Measurements from ENCODE around the gene SIAH2. TPM values are rescaled to one million over a fixed set of nuclear protein-coding genes. Genes with fewer than 3 reads are reported as not detected.

The SIAH2 gene, protein sequence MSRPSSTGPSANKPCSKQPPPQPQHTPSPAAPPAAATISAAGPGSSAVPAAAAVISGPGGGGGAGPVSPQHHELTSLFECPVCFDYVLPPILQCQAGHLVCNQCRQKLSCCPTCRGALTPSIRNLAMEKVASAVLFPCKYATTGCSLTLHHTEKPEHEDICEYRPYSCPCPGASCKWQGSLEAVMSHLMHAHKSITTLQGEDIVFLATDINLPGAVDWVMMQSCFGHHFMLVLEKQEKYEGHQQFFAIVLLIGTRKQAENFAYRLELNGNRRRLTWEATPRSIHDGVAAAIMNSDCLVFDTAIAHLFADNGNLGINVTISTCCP
- 10 to 100 TPM; 15.6 to 19.2 TPM for total RNA-seq
- 14.4 TPM for polyA plus RNA-seq (2013, experiment 1 of 2)
- 12.8 TPM for polyA plus RNA-seq (2013, experiment 2 of 2)
- long read RNA-seq, experiment 1, transcript SIAH2-201 (2 exons, 2,517 nt) = major isoform, 8 of 9 reads
- long read RNA-seq, experiment 1, partial matches to known transcripts = 0 of 9 reads
- long read RNA-seq, experiment 1, other reads (novel, unspliced or antisense) = 1 of 9 reads
- long read RNA-seq, experiment 2, transcript SIAH2-201 (2 exons, 2,517 nt) = major isoform, 43 of 46 reads
- long read RNA-seq, experiment 2, partial matches to known transcripts = 0 of 46 reads
- long read RNA-seq, experiment 2, other reads (novel, unspliced or antisense) = 3 of 46 reads
- long read RNA-seq, experiment 3, partial matches to known transcripts = 1 of 5 reads
- long read RNA-seq, experiment 3, other reads (novel, unspliced or antisense) = 0 of 5 reads
- long read RNA-seq, experiment 4, partial matches to known transcripts = 0 of 2 reads
- long read RNA-seq, experiment 4, other reads (novel, unspliced or antisense) = 2 of 2 reads

DNA sequence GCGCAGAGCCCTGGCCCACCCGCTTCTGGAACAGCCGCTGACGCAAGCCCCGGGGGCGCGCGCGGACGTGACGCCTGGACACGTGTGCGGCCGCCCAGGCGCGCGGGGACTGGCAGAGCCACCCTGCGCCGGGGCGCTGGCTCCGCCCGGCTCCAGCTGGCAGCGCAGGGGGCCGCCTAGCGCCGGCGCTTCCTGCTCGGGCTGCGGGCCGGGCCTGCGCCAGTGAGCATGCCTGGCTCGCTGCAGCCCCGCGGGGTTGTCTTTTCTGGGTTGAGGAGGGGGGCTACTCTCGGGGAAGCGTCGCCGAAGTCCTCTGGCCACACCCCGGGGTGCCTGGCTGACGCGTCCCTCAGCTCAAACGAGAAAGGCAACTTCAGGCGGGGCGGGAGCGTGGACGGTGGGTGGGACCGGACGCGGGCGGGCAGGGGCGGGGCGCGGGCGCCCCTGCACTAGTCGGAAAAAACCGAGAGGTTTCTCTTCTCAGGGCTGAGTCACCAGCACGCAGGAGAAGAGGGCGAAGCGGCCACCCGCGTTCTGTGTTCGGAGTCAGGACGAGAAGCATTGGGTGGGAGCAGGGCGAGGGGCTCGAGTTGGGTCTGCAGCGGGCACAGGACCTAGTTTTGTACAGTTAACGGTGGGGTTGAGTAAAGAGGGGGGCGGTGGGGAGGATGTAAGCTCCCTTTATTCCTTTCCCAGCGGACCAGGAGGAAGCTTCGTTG, at the start of gene SIAH2:
SIAH2 (minus strand) TSS at position 48 of the 719 bp plus-strand sequence. CDS start 320 bp downstream, outside the sequence.
- H3K27ac Mint-ChIP-seq = peak within 1 kb of the TSS; percentile 92
- peaks cover 10% of the 10 kb centered on the region for H3K27me3 Mint-ChIP-seq (ENCODE audit: insufficient read depth)
- no peaks in the 10 kb centered on the region for H3K9me3 Mint-ChIP-seq
- H3K4me3 ChIP-seq (ENCODE audit: low read length) = peak within 1 kb of the TSS; percentile 88
- peaks cover 35% of the 10 kb centered on the region for H3K4me1 Mint-ChIP-seq
- H3K4me1 ChIP-seq (ENCODE audit: control insufficient read depth, insufficient read depth, low read length) = no peaks in the 10 kb centered on the region
- H3K9me3 ChIP-seq (ENCODE audit: control insufficient read depth, low read length) = no peaks in the 10 kb centered on the region
- peak within 1 kb of the TSS; percentile 79 for H3K27ac ChIP-seq (ENCODE audit: low read depth, low read length)
- peaks cover 6% of the 10 kb centered on the region for H3K36me3 ChIP-seq (ENCODE audit: control insufficient read depth, insufficient read depth, low read length)
- H3K9ac ChIP-seq (ENCODE audit: extremely low read depth, low read length, poor library complexity, severe bottlenecking) = peak within 1 kb of the TSS; percentile 59
- H3K4me3 Mint-ChIP-seq = peak within 1 kb of the TSS; percentile 84
- peaks cover 4% of the 10 kb centered on the region for H3K27me3 ChIP-seq (ENCODE audit: control insufficient read depth, insufficient read depth, low read length, poor library complexity, severe bottlenecking)
- WGBS, 2 experiments (ENCODE audit: insufficient coverage in 1 of 2, insufficient read length in 1 of 2) = 0 to 6% methylated on average over 9 to 70 of the region's 70 CpGs
- DNase-seq = peak; percentile 92
- no peaks in the 10 kb centered on the region for H3K36me3 Mint-ChIP-seq (ENCODE audit: low read depth)
- TF ChIP-seq, protein P1, sequence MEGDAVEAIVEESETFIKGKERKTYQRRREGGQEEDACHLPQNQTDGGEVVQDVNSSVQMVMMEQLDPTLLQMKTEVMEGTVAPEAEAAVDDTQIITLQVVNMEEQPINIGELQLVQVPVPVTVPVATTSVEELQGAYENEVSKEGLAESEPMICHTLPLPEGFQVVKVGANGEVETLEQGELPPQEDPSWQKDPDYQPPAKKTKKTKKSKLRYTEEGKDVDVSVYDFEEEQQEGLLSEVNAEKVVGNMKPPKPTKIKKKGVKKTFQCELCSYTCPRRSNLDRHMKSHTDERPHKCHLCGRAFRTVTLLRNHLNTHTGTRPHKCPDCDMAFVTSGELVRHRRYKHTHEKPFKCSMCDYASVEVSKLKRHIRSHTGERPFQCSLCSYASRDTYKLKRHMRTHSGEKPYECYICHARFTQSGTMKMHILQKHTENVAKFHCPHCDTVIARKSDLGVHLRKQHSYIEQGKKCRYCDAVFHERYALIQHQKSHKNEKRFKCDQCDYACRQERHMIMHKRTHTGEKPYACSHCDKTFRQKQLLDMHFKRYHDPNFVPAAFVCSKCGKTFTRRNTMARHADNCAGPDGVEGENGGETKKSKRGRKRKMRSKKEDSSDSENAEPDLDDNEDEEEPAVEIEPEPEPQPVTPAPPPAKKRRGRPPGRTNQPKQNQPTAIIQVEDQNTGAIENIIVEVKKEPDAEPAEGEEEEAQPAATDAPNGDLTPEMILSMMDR (conservative IDR thresholded peaks at IDR 0.05) = no peak

DNA sequence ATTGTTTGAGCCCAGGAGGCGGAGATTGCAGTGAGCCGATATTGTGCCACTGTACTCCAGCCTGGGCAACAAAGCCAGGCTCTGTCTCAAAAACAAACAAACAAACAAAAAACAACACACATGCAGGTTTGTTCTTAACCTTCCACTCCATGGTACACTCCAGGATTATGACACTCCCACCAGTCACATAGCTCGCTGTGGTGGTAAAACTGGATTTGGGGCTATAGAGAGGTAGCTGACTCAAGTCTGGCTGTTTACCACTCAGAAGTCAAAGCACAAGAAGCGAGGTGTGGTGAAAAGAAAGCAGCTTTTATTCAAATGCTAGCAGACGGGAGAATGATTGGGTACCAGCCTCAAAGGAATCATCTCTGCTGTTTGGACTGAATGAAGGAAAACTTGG, 49.0 kb upstream of the SIAH2 start:
- H3K27me3 Mint-ChIP-seq (ENCODE audit: insufficient read depth) = no peaks in the 10 kb centered on the region
- peaks cover 33% of the 10 kb centered on the region for H3K4me1 Mint-ChIP-seq
- Histone ChIP-seq H3K27ac (ENCODE audit: low read depth, low read length) (no peak overlapping the region), H3K9ac (ENCODE audit: extremely low read depth, low read length, poor library complexity, severe bottlenecking) (no peak overlapping the region), H3K4me3 (ENCODE audit: low read length) (no peak overlapping the region), H3K27me3 (ENCODE audit: control insufficient read depth, insufficient read depth, low read length, poor library complexity, severe bottlenecking) (no peaks in the 10 kb centered on the region), H3K4me1 (ENCODE audit: control insufficient read depth, insufficient read depth, low read length) (peaks cover 5% of the 10 kb centered on the region), H3K36me3 (ENCODE audit: control insufficient read depth, insufficient read depth, low read length) (no peaks in the 10 kb centered on the region), H3K9me3 (ENCODE audit: control insufficient read depth, low read length) (no peaks in the 10 kb centered on the region)
- no peaks in the 10 kb centered on the region for H3K9me3 Mint-ChIP-seq
- H3K27ac Mint-ChIP-seq = no peak overlapping the region
- 96 to 100% methylated on average over 5 of the region's 5 CpGs for WGBS, 2 experiments (ENCODE audit: insufficient coverage in 1 of 2, insufficient read length in 1 of 2)
- DNase-seq = peak; percentile 21
- TF ChIP-seq, protein P1 (conservative IDR thresholded peaks at IDR 0.05) = no peak
- H3K36me3 Mint-ChIP-seq (ENCODE audit: low read depth) = no peaks in the 10 kb centered on the region
- no peak overlapping the region for H3K4me3 Mint-ChIP-seq

DNA sequence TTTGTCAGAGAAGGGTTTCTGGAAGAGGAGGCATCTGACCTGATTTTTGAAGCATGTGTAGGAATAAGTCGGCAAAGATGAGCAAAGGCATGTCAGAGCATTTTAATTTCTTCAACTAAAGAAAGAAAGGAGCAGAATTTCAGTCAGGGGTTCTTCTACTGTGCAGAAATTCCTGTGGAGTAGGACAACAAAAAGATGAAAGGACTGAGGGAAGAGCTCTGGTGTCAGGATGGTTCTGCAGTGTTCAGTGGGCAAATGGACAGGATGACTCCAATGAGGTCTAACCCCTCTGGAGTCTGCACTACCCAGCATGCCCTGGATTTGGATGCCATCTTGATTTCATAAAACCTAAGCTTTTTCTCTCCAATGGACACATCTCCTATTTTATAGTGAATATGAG, 47.7 kb upstream of the SIAH2 start:
- Histone ChIP-seq H3K36me3 (ENCODE audit: control insufficient read depth, insufficient read depth, low read length) (no peaks in the 10 kb centered on the region), H3K4me3 (ENCODE audit: low read length) (no peak overlapping the region), H3K9ac (ENCODE audit: extremely low read depth, low read length, poor library complexity, severe bottlenecking) (no peak overlapping the region), H3K9me3 (ENCODE audit: control insufficient read depth, low read length) (no peaks in the 10 kb centered on the region), H3K27ac (ENCODE audit: low read depth, low read length) (no peak overlapping the region), H3K4me1 (ENCODE audit: control insufficient read depth, insufficient read depth, low read length) (peaks cover 5% of the 10 kb centered on the region), H3K27me3 (ENCODE audit: control insufficient read depth, insufficient read depth, low read length, poor library complexity, severe bottlenecking) (no peaks in the 10 kb centered on the region)
- TF ChIP-seq, protein P1 (conservative IDR thresholded peaks at IDR 0.05) = no peak
- no peak overlapping the region for H3K27ac Mint-ChIP-seq
- no peaks in the 10 kb centered on the region for H3K36me3 Mint-ChIP-seq (ENCODE audit: low read depth)
- 90 to 100% methylated on average over 1 of the region's 1 CpG for WGBS, 2 experiments (ENCODE audit: insufficient coverage in 1 of 2, insufficient read length in 1 of 2)
- peaks cover 45% of the 10 kb centered on the region for H3K4me1 Mint-ChIP-seq
- DNase-seq = no peak
- H3K27me3 Mint-ChIP-seq (ENCODE audit: insufficient read depth) = no peaks in the 10 kb centered on the region
- H3K4me3 Mint-ChIP-seq = no peak overlapping the region
- no peaks in the 10 kb centered on the region for H3K9me3 Mint-ChIP-seq

All from endodermal cell (in vitro differentiated cells).